GM12892 (cell line): Measurements from ENCODE around the gene TIMELESS.

Experiments used
- POLR2A ChIP-seq: IDR thresholded peaks from 2 replicates; pipeline ENCODE4 v1.6.1; 2011; ENCODE audit warnings: low read depth, low read length, control low read depth
- POLR2AphosphoS5 ChIP-seq: IDR thresholded peaks from 2 replicates; pipeline ENCODE4 v1.6.1; 2011; ENCODE audit warnings: low read depth, low read length, control low read depth

- no peak for TF ChIP-seq POLR2AphosphoS5
- TF ChIP-seq POLR2A, result no peak
Observed at GRCh38 chr12:56457817-56458216, 8.6 kb upstream of the TIMELESS start.
